HCT116 (cell line): ENCODE results near the gene TPO. TPM values are rescaled to one million over a fixed set of nuclear protein-coding genes. Genes with fewer than 3 reads are reported as not detected.

ENCODE experiments used
- ATAC-seq: fragments of 200-7000 bp; cut with Tn5 transposase; 2 replicates; pipeline ENCODE4 v1.9.1; 2020; ENCODE audit warnings: mild to moderate bottlenecking, moderate library complexity
- BruUV-seq: library from RNA; stranded (reverse); fragments of 400-500 nt; replicated peaks from 2 replicates; lab custom pipeline; 2021; lab: Mats Ljungman, UMichigan
- CTCF ChIA-PET: fragments of 300-600 bp; sonication (Branson Sonifier 250); formaldehyde crosslinking; loops from one replicate; lab custom pipeline; 2021; ENCODE audit warnings: antibody characterized with exemption; lab: Charles Lee
- POLR2A ChIA-PET: fragments of 300-600, 350-600 bp; sonication (Branson Sonifier 250); formaldehyde crosslinking; loops from one replicate; lab custom pipeline; 2021; ENCODE audit warnings: antibody characterized with exemption; lab: Charles Lee
- RAD21 ChIA-PET, 2 experiments: fragments of 300-600 bp; sonication (Branson Sonifier 250); formaldehyde crosslinking; loops; one replicate each; lab custom pipeline; 2023; ENCODE audit warnings: low total read pairs in 2 of 2; ENCODE audit not compliant: uncharacterized antibody in 2 of 2, unreplicated experiment in 2 of 2, low non-redundant PET in 1 of 2; lab: Charles Lee
- DNase-seq: peaks from one replicate; pipeline ENCODE4 v3.0.0-alpha.2; 2010; ENCODE audit warnings: low read depth, low spot score
- H2AFZ ChIP-seq: fragments of 200-600 bp; shearing (Covaris generic), sonication (generic); 2 replicates; pipeline ENCODE4 v1.6.1; 2017; ENCODE audit warnings: low read depth, mixed run types, mixed read lengths, antibody characterized with exemption, low read length; ENCODE audit not compliant: poor library complexity, severe bottlenecking
- H3K27ac ChIP-seq: 2 replicates; pipeline ENCODE4 v1.5.1; 2012; ENCODE audit warnings: low read depth, low read length
- H3K27me3 ChIP-seq: fragments of 200-600 bp; sonication (generic); 2 replicates; pipeline ENCODE4 v1.6.1; 2016; ENCODE audit warnings: mixed run types, low read length, mixed read lengths; ENCODE audit not compliant: insufficient read depth
- H3K36me3 ChIP-seq, 2 experiments: fragments of 200-500 bp in 1 of 2; fragments of 200-600 bp in 1 of 2; sonication (Bioruptor generic) in 1 of 2; sonication (generic) in 1 of 2; 2 replicates each; pipeline versions ENCODE4 v1.5.1 to v1.6.1; 2014 to 2016; ENCODE audit warnings: low read length in 2 of 2, inconsistent platforms in 1 of 2, mixed read lengths in 1 of 2, mixed run types in 1 of 2; ENCODE audit not compliant: insufficient read depth in 2 of 2, control insufficient read depth in 1 of 2
- H3K4me1 ChIP-seq, 2 experiments: fragments of 200-600 bp in 1 of 2; sonication (generic) in 1 of 2; 2 replicates each; pipeline versions ENCODE4 v1.5.1 to v1.6.1; 2012 to 2017; ENCODE audit warnings: low read length in 2 of 2, inconsistent platforms in 1 of 2, mild to moderate bottlenecking in 1 of 2, mixed read lengths in 1 of 2, mixed run types in 1 of 2, moderate library complexity in 1 of 2; ENCODE audit not compliant: insufficient read depth in 2 of 2, control insufficient read depth in 1 of 2
- H3K4me2 ChIP-seq: fragments of 200-600 bp; sonication (generic); 2 replicates; pipeline ENCODE4 v1.6.1; 2017; ENCODE audit warnings: mixed run types, low read length, mixed read lengths
- H3K4me3 ChIP-seq, 2 experiments: fragments of 200-600 bp in 1 of 2; sonication (generic) in 1 of 2; replicated peaks in 1 of 2; 2 replicates each; pipeline ENCODE4 v1.5.1; 2011 to 2016; ENCODE audit warnings: low read length in 2 of 2, control low read depth in 1 of 2, low read depth in 1 of 2, mild to moderate bottlenecking in 1 of 2, mixed read lengths in 1 of 2, mixed run types in 1 of 2
- H3K79me2 ChIP-seq: fragments of 200-600 bp; sonication (generic); 2 replicates; pipeline ENCODE4 v1.6.1; 2017; ENCODE audit warnings: mild to moderate bottlenecking, mixed run types, low read length, moderate library complexity, mixed read lengths; ENCODE audit not compliant: insufficient read depth
- H3K9ac ChIP-seq: fragments of 200-600 bp; sonication (generic); 2 replicates; pipeline ENCODE4 v1.6.1; 2016; ENCODE audit warnings: low read length, mixed read lengths
- H3K9me2 ChIP-seq: fragments of 200-600 bp; sonication (generic), shearing (Covaris generic); 2 replicates; pipeline ENCODE4 v1.6.1; 2017; ENCODE audit warnings: mixed run types, mild to moderate bottlenecking, moderate library complexity; ENCODE audit not compliant: insufficient read depth
- H3K9me3 ChIP-seq, 2 experiments: fragments of 200-500 bp in 1 of 2; fragments of 200-600 bp in 1 of 2; sonication (Bioruptor generic) in 1 of 2; sonication (generic) in 1 of 2; 2 replicates each; pipeline ENCODE4 v1.6.1; 2014 to 2017; ENCODE audit warnings: low read length in 2 of 2, mixed read lengths in 2 of 2, inconsistent platforms in 1 of 2, low read depth in 1 of 2, mild to moderate bottlenecking in 1 of 2, mixed run types in 1 of 2, moderate library complexity in 1 of 2; ENCODE audit not compliant: control insufficient read depth in 1 of 2, insufficient read depth in 1 of 2
- H4K20me1 ChIP-seq: fragments of 200-600 bp; sonication (generic), shearing (Covaris generic); 2 replicates; pipeline ENCODE4 v1.6.1; 2017; ENCODE audit warnings: mixed run types, mild to moderate bottlenecking, moderate library complexity; ENCODE audit not compliant: insufficient read depth
- EGR1 ChIP-seq: IDR thresholded peaks from 2 replicates; pipeline ENCODE4 v1.6.1; 2012; ENCODE audit warnings: low read depth
- ELF1 ChIP-seq: IDR thresholded peaks from 2 replicates; pipeline ENCODE4 v1.6.1; 2012; ENCODE audit warnings: low read depth, borderline replicate concordance
- EZH2phosphoT487 ChIP-seq: fragments of 200-600 bp; IDR thresholded peaks from 2 replicates; pipeline ENCODE4 v1.6.1; 2018; ENCODE audit warnings: antibody characterized with exemption, borderline replicate concordance
- POLR2A ChIP-seq: IDR thresholded peaks from 2 replicates; pipeline ENCODE4 v1.7.0; 2011; ENCODE audit warnings: borderline replicate concordance; ENCODE audit not compliant: insufficient read depth, insufficient read length; ENCODE audit errors: extremely low read depth
- RAD21 ChIP-seq: IDR thresholded peaks from 2 replicates; pipeline ENCODE4 v1.6.1; 2012; ENCODE audit warnings: low read depth, mild to moderate bottlenecking
- REST ChIP-seq: IDR thresholded peaks from 2 replicates; pipeline ENCODE4 v1.6.1; 2012; ENCODE audit warnings: low read depth
- SIN3A ChIP-seq: IDR thresholded peaks from 2 replicates; pipeline ENCODE4 v1.6.1; 2012; ENCODE audit warnings: low read depth
- SRF ChIP-seq: IDR thresholded peaks from 2 replicates; pipeline ENCODE4 v1.6.1; 2012; ENCODE audit warnings: low read depth
- TCF7L2 ChIP-seq: IDR thresholded peaks from 2 replicates; pipeline ENCODE4 v1.7.0; 2011; ENCODE audit warnings: borderline replicate concordance, inconsistent platforms; ENCODE audit not compliant: insufficient read depth, insufficient read length; ENCODE audit errors: extremely low read depth
- YY1 ChIP-seq: IDR thresholded peaks from 2 replicates; pipeline ENCODE4 v1.6.1; 2011; ENCODE audit warnings: low read length, low read depth, moderate library complexity, mild to moderate bottlenecking; ENCODE audit not compliant: insufficient replicate concordance; ENCODE audit errors: extremely low read depth
- ZBTB33 ChIP-seq: IDR thresholded peaks from 2 replicates; pipeline ENCODE4 v1.6.1; 2011; ENCODE audit warnings: mild to moderate bottlenecking, low read length, moderate library complexity; ENCODE audit not compliant: insufficient replicate concordance; ENCODE audit errors: extremely low read depth
- ZFX ChIP-seq: fragments of 450-650 bp; IDR thresholded peaks from 2 replicates; pipeline ENCODE4 v1.6.1; 2017
- ZNF274 ChIP-seq: fragments of 200-500 bp; sonication (Bioruptor generic); IDR thresholded peaks from 2 replicates; pipeline ENCODE4 v1.6.1; 2014; ENCODE audit warnings: mild to moderate bottlenecking, low read depth, low read length, inconsistent platforms
- intact Hi-C: fragments of 100-400 bp; cut with micrococcal nuclease; formaldehyde crosslinking; loops from 2 replicates; pipeline ENCODE4 v1.10.0; 2022
- total RNA-seq: library from RNA; stranded (reverse); gene quantifications from one replicate; pipeline ENCODE4 v1.2.1, GENCODE V29; 2021; ENCODE audit not compliant: unreplicated experiment

The TPO gene
- total RNA-seq, 1 experiment from 2014 or later = not detected

- Histone ChIP-seq H3K27me3 (peaks cover 14% of the 10 kb centered on the region; the same call in 1 of the 2 replicates), H3K9me2 (no peaks in the 10 kb centered on the region), H2AFZ (no peak overlapping the region), H3K9me3 (no peaks in the 10 kb centered on the region), H3K79me2 (no peaks in the 10 kb centered on the region), H3K4me1 (no peaks in the 10 kb centered on the region), H4K20me1 (no peaks in the 10 kb centered on the region), H3K4me3 (no peak overlapping the region), H3K36me3 (no peaks in the 10 kb centered on the region), H3K9ac (no peak overlapping the region), H3K4me2 (no peak overlapping the region), H3K27ac (no peak overlapping the region)
- intact Hi-C loops = no loop called here
- ChIA-PET CTCF (no interaction called here), RAD21 (no interaction called here), POLR2A (no interaction called here)
- no TSS peak for BruUV-seq
- DNase-seq (no peak), ATAC-seq (no peak)
- TF ChIP-seq SIN3A (no peak), ELF1 (no peak), EGR1 (no peak), TCF7L2 (no peak)
These were observed 46.5 kb downstream of the TPO start for GRCh38 chr2:1459727-1460126.

- no TSS peak for BruUV-seq
- ChIA-PET POLR2A (no interaction called here), CTCF (no interaction called here), RAD21 (no interaction called here)
- Histone ChIP-seq H3K79me2 (no peaks in the 10 kb centered on the region), H3K9ac (no peak overlapping the region), H3K9me3 (no peaks in the 10 kb centered on the region), H3K27ac (no peak overlapping the region), H4K20me1 (no peaks in the 10 kb centered on the region), H3K9me2 (no peaks in the 10 kb centered on the region), H3K4me1 (no peaks in the 10 kb centered on the region), H3K4me2 (no peak overlapping the region), H2AFZ (no peak overlapping the region), H3K36me3 (no peaks in the 10 kb centered on the region), H3K27me3 (peaks cover 14% of the 10 kb centered on the region; the same call in 1 of the 2 replicates), H3K4me3 (no peak overlapping the region)
- no peak for DNase-seq
- intact Hi-C loops = no loop called here
- ATAC-seq = no peak
- TF ChIP-seq EZH2phosphoT487 = no peak
- TF ChIP-seq POLR2A = no peak
- TF ChIP-seq SRF = no peak
- TF ChIP-seq EGR1 = no peak
- no peak for TF ChIP-seq RAD21
- TF ChIP-seq ZBTB33 = no peak
- no peak for TF ChIP-seq REST
- no peak for TF ChIP-seq ZFX
- TF ChIP-seq YY1 = no peak
- no peak for TF ChIP-seq ZNF274
These were observed 47.7 kb downstream of the TPO start for GRCh38 chr2:1460851-1461418.
